HEK293T (cell line): ENCODE data around the gene LUC7L2.

Experiments
- CTCF ChIA-PET: fragments of 350-600 bp; formaldehyde crosslinking; extraction: SDS; loops from one replicate; lab custom pipeline; 2021; ENCODE audit warnings: antibody characterized with exemption, inconsistent platforms; lab: Yijun Ruan, JAX
- POLR2A ChIA-PET: fragments of 350-600 bp; formaldehyde crosslinking; extraction: SDS; loops from one replicate; lab custom pipeline; 2020; ENCODE audit warnings: antibody characterized with exemption, inconsistent platforms; lab: Yijun Ruan, JAX
- DNase-seq: peaks from one replicate; pipeline ENCODE4 v3.0.0; 2012; ENCODE audit warnings: mixed read lengths; ENCODE audit errors: extremely low spot score
- ARNT ChIP-seq: fragments of 450-650 bp; IDR thresholded peaks from 2 replicates; pipeline ENCODE4 v1.6.1; 2017; ENCODE audit warnings: mild to moderate bottlenecking
- BHLHE40 ChIP-seq: fragments of 450-650 bp; IDR thresholded peaks from 2 replicates; pipeline ENCODE4 v1.6.1; 2016; ENCODE audit warnings: mild to moderate bottlenecking, moderate library complexity, borderline replicate concordance
- CTBP1 ChIP-seq: fragments of 450-650 bp; IDR thresholded peaks from 2 replicates; pipeline ENCODE4 v1.6.1; 2016; ENCODE audit warnings: borderline replicate concordance
- ELF4 ChIP-seq: fragments of 450-650 bp; IDR thresholded peaks from 2 replicates; pipeline ENCODE4 v1.6.1; 2017; ENCODE audit warnings: antibody characterized with exemption
- FOXA1 ChIP-seq: fragments of 450-650 bp; IDR thresholded peaks from 2 replicates; pipeline ENCODE4 v1.6.1; 2016; ENCODE audit warnings: mild to moderate bottlenecking
- FOXK2 ChIP-seq: fragments of 450-650 bp; IDR thresholded peaks from 2 replicates; pipeline ENCODE4 v1.6.1; 2016; ENCODE audit warnings: mild to moderate bottlenecking
- FOXM1 ChIP-seq: fragments of 450-650 bp; IDR thresholded peaks from 2 replicates; pipeline ENCODE4 v1.6.1; 2017; ENCODE audit warnings: mild to moderate bottlenecking, borderline replicate concordance
- HDGF ChIP-seq: fragments of 450-650 bp; IDR thresholded peaks from 2 replicates; pipeline ENCODE4 v1.6.1; 2017; ENCODE audit warnings: antibody characterized with exemption, borderline replicate concordance
- L3MBTL2 ChIP-seq: fragments of 450-650 bp; conservative IDR thresholded peaks from 2 replicates; pipeline ENCODE4 v1.6.1; 2016; ENCODE audit warnings: mild to moderate bottlenecking
- LEF1 ChIP-seq: fragments of 450-650 bp; IDR thresholded peaks from 2 replicates; pipeline ENCODE4 v1.6.1; 2017; ENCODE audit warnings: mild to moderate bottlenecking, borderline replicate concordance
- NFRKB ChIP-seq: fragments of 450-650 bp; IDR thresholded peaks from 2 replicates; pipeline ENCODE4 v1.6.1; 2016; ENCODE audit warnings: mild to moderate bottlenecking, moderate library complexity
- SP1 ChIP-seq: fragments of 450-650 bp; IDR thresholded peaks from 2 replicates; pipeline ENCODE4 v1.6.1; 2017
- SUZ12 ChIP-seq: fragments of 450-650 bp; IDR thresholded peaks from 2 replicates; pipeline ENCODE4 v1.6.1; 2016; ENCODE audit warnings: mild to moderate bottlenecking
- TARDBP ChIP-seq: fragments of 450-650 bp; IDR thresholded peaks from 2 replicates; pipeline ENCODE4 v1.6.1; 2016
- ZNF384 ChIP-seq: fragments of 450-650 bp; IDR thresholded peaks from 2 replicates; pipeline ENCODE4 v1.6.1; 2016
- TF ChIP-seq, protein P1 (sequence below): fragments of 450-650 bp; IDR thresholded peaks from 2 replicates; pipeline ENCODE4 v1.6.1; 2016

Gene LUC7L2

DNA sequence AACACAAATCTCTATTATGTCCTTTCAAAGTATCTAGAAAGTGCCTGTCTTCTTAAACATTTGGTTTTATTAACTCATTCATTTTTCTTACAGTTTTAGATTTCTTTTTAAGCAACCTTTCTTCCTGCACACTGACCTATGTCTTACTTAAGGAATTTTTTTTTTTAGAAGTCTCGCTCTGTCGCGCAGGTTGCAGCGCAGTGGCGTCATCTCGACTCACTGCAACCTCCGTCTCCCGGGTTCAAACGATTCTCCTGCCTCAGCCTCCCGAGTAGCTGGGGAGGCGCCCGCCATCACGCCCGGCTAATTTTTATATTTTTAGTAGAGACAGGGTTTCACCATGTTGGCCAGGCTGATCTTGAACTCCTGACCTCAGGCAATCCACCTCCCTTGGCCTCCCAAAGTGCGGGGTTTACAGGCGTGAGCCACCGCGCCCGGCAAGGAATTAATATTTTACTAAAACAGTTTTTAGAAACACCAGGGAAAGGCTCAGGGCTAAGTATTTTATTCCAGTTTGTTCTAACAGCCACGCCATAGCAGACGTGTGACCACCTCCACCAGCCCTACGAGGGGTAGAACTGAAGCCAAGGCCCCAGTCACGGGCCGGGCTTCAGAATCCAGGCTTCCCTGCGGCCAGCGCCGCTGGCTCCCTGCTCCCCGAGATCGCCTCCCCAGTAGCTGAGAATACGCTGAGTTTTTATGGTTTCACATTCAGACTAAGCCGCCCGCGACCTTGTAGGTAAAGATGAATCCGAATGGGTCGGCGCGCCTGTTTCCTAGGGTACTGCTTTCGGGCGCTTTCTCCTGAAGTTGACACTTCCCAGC lies 941 bp upstream of the LUC7L2 start:
- CTCF ChIA-PET: no interaction called here
- POLR2A ChIA-PET: interaction anchor here (0.7 to 1.9 kb wide), 14 partner anchors 11 to 287 kb away, joined by 3 to 31 read pairs (median 6); no protein-coding TSS in a partner anchor

DNA sequence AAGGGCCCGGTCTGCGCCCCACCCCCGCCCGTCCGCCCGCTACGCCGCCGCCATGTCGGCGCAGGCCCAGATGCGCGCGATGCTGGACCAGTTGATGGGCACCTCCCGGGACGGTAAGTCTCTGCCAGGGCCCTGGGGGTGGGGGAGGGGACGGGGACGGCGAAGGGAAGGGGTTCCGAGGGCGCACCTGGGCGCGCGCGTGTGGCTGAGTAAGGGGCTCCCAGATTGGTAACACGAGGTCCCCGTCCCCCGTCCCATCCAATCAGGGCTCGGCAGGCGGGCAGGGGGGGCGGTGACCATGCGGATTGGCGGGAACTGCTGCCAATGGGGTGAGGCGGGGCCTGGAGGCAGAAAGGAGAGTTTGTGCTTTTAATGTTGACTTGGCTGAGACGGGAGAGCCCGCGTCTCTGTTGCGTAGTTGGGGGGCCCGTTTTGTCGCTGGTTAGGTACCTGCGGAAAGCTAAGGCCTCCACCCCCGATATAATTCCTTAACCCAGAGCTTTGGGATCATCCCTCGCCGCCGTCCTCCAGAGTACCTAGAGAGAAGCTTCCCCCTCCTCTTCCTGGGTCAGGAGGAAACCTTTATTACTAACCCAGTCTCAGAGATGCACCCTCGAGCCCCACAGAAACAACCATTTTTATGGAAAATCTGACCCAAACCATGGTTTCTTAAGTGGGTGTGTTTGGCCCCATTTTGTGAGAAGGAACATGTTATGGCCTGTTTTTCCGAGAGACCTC lies 685 bp downstream of the LUC7L2 start:
- ChIA-PET POLR2A (interaction anchor here (0.5 to 1.9 kb wide), 21 partner anchors 9 to 379 kb away, joined by 3 to 31 read pairs (median 4); no protein-coding TSS in a partner anchor), CTCF (interaction anchor here (1.1 kb wide), 1 partner anchor 20 kb away, joined by 4 read pairs; no protein-coding TSS in a partner anchor)
- DNase-seq: peak; percentile 98
- no peak for TF ChIP-seq ELF4
- TF ChIP-seq, protein P1, sequence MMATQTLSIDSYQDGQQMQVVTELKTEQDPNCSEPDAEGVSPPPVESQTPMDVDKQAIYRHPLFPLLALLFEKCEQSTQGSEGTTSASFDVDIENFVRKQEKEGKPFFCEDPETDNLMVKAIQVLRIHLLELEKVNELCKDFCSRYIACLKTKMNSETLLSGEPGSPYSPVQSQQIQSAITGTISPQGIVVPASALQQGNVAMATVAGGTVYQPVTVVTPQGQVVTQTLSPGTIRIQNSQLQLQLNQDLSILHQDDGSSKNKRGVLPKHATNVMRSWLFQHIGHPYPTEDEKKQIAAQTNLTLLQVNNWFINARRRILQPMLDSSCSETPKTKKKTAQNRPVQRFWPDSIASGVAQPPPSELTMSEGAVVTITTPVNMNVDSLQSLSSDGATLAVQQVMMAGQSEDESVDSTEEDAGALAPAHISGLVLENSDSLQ: peak; percentile 99
- TF ChIP-seq L3MBTL2: peak; percentile 73
- TF ChIP-seq CTBP1: no peak; the same call in 1 of the 2 replicates
- TF ChIP-seq ZNF384: no peak
- peak; percentile 52; the same call in 1 of the 2 replicates for TF ChIP-seq NFRKB

More for the DNA sequence above, 941 bp upstream of the LUC7L2 start:
- DNase-seq: peak; percentile 30
- TF ChIP-seq HDGF (no peak), ZNF384 (peak; percentile 52; the same call in 1 of the 2 replicates)

DNA sequence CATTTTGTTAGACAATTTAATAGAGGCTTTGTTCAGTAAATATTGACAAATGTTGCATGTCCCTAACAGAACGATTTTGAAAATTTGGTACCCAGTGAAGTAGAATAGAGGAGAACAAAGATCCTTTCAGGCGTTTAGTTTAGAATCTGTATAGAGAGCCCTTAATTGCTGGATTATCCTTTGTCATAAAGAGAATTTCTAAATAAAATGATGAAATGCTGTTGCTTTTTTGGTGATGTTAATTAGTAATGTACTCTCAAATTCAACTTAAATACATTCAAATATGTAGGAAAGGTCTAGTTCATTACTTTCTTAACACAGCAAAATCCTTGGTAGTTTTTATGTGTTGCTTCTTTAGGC lies 1.2 kb downstream of the LUC7L2 start:
- ChIA-PET CTCF (no interaction called here), POLR2A (interaction anchor here (0.5 to 1.9 kb wide), 7 partner anchors 9 to 55 kb away, joined by 3 to 31 read pairs (median 10); no protein-coding TSS in a partner anchor)
- no peak for DNase-seq
- TF ChIP-seq BHLHE40 (no peak), NFRKB (0 out of 2 replicates have a peak, but pooled peaks have one; percentile 10)
- TF ChIP-seq, protein P1: no peak

DNA sequence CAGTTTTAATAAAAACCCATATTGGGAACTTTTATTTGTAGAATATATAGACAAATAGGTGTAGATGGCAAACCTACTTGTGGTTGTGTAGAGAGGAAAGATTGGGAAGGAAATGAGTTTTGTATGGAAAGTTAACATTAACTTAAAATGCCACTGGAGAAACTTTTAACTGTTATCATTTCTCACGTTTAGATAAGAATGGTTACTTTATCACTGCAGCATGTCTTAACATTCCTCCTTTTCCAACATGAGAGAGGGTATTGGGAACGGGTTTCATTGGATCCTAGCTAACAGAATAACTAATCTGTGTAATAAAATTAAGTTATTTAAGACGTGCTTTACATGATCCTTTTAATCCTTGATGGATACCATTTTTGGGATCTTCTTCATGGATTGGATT lies 1.8 kb downstream of the LUC7L2 start:
- POLR2A ChIA-PET: no interaction called here
- TF ChIP-seq ZNF384 (no peak), CTBP1 (no peak), TARDBP (no peak), SUZ12 (no peak), FOXA1 (no peak), FOXM1 (no peak), NFRKB (no peak), ELF4 (no peak), L3MBTL2 (no peak), BHLHE40 (no peak), HDGF (no peak), ARNT (no peak), FOXK2 (no peak), LEF1 (no peak), SP1 (no peak)
- TF ChIP-seq, protein P1: no peak

DNA sequence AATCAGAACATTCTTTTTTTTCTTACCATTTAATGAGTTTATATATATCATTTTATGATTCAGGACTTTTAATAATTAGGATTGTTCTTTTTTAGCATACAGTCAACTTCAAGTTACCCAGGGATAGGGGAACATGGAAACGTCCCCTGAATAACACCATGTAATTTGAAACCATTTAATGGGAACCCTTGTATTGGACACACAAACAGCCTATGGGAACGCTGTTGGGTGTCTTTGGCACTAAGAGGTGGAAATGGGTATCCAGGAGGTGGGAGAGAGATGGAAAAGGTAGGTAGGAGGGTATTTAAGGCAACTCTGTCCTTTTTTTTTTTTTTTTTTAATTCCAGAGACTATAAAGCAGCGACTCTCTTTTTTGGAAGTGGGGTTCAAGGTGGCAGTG lies 2.6 kb downstream of the LUC7L2 start:
- CTCF ChIA-PET: no interaction called here
- TF ChIP-seq ELF4 (no peak), FOXK2 (no peak), FOXA1 (no peak), CTBP1 (no peak), SP1 (no peak), ZNF384 (no peak), NFRKB (no peak), HDGF (no peak), FOXM1 (no peak), ARNT (no peak), TARDBP (no peak), BHLHE40 (no peak)
- POLR2A ChIA-PET: no interaction called here

More for the DNA sequence above, 1.8 kb downstream of the LUC7L2 start:
- DNase-seq: no peak
- CTCF ChIA-PET: interaction anchor here (0.7 kb wide), 1 partner anchor 72 kb away, joined by 3 read pairs; no protein-coding TSS in a partner anchor

DNA sequence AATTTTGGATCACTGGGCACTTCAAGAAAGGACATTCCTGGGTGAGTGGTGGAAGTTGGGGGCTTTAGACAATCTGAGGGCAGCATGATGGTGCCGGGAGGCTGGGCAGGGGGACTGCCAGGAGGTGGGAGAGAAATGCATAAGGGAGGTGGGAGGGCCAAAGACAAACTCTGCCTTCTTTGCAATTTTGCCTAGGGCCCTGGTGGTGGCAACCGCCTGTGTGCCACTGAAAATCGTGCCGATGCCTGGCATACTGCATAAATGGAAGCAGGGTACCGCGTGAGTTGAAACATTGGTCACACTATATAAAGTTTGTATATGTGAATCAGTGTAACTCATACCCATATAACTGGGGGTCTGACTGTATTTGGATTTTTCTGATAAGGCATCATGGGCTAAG lies 3.3 kb downstream of the LUC7L2 start:
- no peak for DNase-seq
- ChIA-PET POLR2A (interaction anchor here (1.0 kb wide), 1 partner anchor 23 kb away, joined by 3 read pairs; no protein-coding TSS in a partner anchor), CTCF (no interaction called here)
- TF ChIP-seq, protein P1: no peak
- TF ChIP-seq FOXA1 (no peak), SUZ12 (no peak), SP1 (no peak), ARNT (no peak), NFRKB (no peak), ELF4 (no peak), BHLHE40 (no peak), FOXM1 (no peak), HDGF (no peak)

More for the DNA sequence above, 2.6 kb downstream of the LUC7L2 start:
- DNase-seq: peak; percentile 30
